Raji (cell line): ENCODE results near the gene PPDPF.

Source experiments
- POLR2A ChIP-seq: IDR thresholded peaks from 2 replicates; pipeline ENCODE4 v1.6.1; 2011; ENCODE audit warnings: low read depth, low read length, control low read depth; ENCODE audit not compliant: insufficient read depth

The PPDPF gene

DNA sequence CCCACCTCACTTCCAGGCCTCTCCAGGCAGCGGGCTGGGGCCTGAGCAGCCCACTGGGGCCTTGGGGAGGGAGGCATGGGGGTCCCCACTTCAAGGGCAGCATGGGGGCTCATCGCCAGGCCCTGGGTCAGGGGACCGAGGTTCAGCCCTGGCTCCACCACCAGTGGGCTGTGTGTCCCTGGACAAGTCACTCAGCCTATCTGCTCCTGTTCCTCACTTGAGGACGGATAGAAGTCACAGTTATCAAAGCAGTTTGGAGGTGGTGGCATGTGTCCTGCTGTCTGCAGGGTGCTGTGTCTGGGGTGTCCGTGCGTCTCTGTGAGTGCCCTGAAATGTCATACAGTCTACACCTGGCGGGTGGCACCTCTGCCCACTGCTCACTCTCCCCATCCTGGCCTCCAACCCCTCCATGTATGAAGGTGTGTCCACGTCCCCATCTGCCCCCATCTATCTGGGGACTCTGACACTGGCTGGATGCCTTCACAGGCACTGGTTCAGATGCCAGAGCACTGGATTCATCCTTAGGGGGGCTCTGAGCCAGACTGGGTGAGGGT is 25.3 kb upstream of the PPDPF start:
- TF ChIP-seq POLR2A = no peak

DNA sequence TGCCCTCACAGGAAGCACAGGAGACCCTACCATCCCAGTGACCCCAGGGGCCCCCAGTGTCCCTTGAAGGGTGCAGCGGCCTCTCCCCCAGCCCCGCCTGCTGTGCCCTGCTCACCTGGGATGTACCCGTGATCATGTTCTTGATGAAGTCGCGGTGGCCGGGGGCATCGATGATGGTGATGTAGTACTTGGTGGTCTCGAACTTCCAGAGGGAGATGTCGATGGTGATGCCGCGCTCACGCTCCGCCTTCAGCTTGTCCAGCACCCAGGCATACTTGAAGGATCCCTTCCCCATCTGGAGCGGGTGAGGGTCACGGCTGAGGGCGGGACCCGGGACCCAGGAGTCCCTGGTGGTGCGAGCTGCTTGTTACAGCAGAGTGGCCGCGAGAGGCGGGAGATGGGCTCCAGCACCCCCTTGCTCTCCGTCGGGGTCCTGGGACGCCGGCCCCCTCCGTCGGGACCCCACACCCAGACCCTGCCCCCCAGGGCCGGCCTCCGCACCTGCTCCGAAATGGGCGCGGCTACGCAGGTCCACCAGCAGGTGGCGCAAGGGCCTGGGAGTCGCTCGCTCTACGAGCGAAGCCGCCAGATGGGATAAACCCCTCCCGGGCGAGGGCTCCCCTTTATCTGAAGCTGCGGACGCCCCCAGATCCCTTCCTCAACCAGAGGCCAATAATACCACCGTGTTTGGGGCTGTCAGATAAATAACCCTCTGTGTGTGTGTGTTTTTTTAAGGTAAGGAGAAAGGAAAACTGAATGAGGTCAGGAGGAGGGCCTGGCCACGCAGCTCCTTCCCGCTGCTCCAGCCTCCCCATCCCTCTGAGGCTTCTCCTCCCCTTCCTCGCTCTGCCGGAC is 24.6 kb upstream of the PPDPF start:
- TF ChIP-seq POLR2A = no peak

DNA sequence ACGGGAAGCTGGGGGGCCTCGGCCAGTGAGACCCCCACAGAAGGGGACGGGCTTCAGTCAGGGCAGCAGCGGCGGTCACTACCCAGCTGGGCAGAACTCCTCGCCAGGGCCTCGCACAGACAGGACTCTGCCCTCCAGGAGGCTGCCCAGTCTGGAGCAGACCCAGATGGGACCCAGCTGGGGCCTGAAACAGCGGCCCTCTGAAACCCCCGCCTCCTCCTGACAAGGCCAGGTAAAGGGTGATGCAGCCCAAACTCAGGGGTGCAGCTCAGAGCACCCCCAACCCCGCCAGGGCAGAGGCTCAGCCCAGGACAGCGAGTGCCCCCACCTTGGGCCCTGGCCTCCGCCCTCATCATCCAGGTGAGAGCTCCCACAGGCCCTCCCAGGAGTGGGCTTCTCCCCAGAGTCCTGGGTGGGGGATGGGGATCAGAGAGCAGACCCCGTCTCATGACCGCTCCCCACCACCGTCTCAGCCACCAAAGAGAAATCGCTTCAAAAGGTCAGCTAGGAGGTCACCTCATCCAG is 23.9 kb upstream of the PPDPF start:
- no peak for TF ChIP-seq POLR2A

DNA sequence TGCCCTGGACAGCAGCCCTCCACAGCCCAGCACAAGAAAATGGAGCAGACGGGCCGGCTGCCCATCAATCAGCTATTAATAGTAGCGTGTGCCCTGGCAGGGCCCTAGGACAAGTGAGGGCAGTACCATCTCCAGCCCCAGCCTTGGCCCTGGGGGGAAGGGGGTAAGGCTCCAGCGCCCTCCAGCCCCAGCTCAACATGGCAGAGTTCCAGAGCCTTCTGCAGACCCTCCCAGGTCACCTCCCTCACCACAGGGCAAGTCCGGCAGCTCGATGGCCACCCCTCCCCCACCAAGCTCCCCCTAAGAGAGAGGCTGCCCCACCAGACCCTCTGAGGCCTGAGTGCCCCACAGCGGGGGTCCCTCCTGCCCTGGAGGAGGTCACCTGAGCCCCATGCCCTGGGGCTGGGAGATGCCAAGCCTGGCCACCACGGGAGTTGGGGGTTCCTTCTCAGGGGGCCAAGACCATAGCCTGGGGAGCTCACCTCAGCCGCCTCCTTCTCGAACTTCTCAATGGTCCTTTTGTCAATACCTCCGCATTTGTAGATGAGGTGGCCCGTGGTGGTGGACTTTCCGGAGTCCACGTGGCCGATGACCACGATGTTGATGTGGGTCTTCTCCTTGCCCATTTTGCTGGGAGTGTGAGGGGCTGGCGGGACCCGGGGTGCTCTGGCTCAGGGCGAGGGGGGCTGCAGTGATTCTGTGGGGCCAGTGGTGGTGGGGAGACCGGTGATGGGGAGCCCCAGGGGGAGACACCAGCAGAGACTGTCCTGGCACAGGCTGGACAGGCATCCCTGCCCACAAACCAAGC is 23.2 kb upstream of the PPDPF start:
- TF ChIP-seq POLR2A = no peak

DNA sequence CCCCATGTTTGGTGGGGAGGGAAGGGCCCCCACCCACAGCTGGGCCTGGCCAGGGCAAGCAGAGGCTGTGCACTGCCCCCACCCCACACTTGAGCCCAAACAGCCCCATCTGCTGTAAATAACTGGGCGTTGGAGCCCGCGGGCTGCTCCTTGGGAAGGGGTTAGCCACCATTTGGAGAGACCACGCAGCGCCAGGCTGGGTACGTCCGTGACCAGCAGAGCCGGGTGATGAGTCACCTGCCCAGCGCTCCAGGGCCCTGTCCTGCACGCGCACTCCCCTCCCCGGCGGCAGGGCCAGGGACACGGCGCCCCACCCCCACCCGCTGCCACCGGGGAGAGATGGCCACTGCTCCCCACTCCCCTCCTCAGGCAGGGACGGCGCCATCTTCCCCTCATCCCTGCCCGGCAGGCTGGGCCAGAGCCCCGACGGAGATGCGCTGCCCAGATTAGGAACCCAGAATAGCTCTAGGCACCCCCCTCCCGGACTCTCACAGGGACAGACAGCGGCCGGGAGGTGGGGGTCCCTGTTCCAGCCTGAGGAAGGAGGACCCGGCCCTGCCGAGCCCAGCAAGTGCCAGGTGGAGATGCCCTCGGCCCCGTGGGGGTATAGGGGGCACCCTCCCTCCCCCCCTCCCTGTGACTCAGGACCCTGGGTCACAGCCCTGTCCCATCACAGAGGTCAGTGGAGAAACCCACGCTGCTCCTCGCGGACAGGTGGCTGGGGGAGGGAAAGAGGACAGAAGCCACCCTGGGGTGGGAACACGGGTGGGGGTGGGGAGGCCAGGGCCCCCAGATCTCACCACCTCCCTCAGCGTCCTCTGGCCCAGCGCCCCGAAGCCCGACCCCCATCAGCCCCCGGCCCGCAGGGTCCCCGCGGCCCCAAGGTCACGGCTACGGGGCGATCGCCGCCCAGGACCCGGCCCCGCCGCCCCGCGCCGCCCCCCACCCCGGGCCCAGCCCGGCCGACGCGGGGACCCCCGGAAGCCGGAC is 22.3 kb upstream of the PPDPF start:
- no peak for TF ChIP-seq POLR2A

DNA sequence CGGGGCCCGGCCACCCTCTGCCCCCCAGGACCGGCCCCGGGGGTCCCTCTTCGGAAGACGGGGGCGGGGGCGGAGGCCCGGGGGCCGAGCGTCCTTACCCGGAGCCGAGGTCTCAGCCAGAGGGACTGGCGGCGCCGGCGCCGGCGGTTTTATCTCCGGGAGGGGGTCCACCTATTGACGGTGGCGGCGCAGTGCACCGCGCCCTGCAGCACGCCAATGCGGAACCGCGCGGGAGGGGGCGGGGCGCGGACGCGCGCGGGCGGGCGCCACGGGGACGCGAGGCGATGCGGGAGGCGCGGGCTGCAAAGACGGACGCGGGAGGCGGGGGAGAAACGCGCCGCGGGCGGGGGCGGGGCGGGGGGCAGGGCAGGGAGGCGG is 21.6 kb upstream of the PPDPF start, which contains the start of gene EEF1A2:
Gene EEF1A2, minus strand, starts transcription at position 124 of the 378 bp plus-strand sequence. CDS start 1,320 bp downstream, outside the sequence.
- no peak for TF ChIP-seq POLR2A

DNA sequence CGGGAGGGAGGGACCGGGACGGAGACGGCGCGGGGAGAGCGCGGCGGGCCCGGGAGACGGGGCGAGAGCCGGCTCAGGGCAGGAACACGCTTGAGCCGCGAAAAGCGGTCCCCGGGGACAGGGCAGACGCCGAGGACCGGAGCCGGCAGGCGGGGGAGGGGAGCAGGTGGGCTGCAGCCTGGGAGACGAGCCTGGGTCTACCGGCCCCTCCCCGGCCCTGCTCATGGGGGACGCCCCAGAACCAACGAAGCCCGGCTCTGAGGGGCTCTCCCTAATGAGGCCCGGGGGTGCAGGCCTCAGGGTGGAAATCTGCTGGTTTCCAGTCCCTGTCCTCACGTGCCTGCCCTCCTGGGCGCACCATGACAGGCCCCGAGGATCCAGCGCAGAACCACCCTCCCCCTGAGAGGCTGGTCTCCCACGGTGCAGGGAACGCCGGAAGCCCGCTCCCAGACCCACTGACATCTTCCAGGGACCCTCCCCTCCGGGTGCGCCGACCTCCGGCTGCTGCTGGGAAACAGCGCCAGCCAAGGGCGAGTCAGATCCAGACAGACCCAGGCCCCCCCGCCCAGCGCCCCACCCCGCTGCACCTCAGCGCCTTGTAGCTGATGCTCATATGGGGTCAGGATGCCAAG is 21.1 kb upstream of the PPDPF start:
- no peak for TF ChIP-seq POLR2A

DNA sequence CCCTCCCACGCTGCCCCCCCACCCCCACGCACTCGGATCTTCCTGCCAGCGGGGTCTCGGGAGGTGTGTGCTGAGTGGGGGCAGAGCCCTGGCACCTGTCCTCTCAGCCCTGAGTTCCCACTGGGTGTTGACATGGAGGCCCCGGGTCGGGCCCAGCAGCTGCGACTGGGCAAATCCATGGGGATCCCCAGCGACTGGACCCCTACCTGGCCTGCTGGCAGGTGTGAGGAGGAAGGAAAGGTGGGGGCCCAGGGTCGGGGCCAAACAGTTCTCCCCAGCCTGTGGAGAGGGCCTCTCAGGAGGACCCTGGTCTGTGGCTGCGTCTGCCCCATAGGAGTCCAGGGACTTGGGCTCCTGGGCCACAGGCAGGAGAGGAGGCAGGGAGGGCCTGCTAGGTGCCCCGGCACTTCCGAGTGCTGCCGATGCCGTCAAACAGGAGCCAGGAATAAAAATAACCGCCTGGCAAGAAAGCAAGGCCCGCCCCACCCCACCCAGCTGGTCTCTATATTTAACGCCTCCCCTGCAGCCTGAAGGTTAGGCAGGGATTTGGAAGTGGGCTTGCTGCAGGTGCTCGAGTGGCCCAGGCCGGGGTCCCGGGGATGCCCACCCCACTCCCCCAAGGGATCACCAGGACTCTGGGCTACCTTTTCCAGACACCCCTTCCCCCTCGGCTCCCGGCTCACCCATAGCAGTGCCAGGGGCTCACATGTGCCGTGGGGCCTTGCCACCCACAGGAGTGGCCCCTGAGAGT is 20.2 kb upstream of the PPDPF start:
- no peak for TF ChIP-seq POLR2A

DNA sequence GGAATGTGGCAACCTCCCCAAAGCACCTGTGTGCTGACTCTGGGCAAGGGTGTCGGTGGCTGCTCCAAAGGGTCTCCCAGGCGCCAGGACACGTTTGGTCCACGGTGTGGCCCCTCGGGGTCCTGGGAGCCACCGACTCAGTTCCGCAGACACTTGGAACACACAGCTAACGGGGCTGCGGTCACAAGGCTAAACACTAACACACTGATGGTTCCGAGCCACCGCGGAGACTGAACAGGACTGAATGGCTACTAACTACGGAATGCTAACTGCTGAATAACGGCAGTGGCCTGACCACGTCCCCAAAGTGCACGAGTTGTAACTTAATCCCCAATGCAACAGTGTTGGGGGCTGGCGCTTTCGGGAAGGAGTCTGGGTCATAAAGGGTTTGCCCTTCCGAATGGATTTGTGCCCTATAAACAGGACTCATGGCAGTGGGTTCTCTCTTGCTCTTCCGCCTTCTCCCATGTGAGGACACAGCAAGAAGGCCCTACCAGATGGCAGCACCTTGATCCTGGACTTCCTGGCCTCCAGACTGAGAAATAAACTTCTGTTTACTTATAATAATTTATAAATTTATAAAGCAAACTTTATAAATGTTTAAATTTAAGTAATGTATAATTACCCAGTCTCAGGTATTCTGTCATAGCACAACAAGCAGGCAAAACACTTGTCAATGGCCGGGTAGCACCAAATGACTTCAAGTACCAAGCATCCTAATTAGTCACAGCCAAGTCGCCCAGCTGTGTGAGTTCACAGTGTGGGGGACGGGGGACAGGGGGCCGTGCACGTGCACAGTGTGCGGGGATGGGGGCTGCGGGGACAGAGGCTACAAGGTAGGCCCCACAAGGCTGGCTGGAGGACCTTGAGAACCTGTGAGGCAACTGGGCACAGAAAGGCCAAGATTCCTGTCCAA is 19.4 kb upstream of the PPDPF start:
- no peak for TF ChIP-seq POLR2A

DNA sequence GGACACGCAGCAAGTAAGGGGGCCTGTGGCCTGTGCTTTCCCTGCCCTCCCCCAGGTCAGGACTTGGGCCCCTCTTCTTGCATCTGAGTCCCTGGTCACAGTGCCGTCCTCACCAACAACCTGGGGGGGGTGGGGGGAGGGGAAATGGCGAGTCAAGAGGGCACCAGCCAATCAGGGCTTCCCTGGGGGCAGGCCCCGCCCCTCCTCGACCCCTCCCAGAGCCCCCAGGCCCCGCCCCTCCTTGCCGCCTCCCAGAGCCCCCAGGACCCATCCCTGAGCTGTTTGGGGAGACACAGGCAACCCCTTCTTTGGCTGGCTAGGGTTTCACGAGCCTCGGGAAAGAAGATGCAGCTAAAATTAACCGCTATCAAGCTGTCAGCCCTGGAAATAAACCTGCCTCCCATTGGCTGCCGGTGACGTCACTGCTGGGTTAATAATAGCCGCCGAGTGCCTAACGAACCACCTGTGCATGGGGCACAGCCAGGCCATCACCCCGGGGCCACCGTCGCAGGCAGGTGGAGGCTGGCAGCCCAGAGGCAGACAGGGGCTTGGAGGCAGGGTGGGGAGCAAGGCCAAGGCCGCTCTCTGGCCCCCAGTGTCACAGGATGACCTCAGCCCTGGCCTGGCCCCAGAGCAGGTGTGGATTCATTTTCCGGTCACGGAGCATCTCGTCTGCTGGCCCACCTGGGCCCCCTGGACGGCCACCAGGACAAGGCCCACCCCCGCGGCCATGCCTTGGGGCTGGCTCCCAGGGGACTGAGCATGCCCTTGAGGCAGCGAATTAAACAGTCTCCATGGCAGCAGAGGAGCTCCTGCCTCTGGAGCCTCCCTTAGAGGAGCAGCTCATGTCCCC is 18.5 kb upstream of the PPDPF start:
- no peak for TF ChIP-seq POLR2A

DNA sequence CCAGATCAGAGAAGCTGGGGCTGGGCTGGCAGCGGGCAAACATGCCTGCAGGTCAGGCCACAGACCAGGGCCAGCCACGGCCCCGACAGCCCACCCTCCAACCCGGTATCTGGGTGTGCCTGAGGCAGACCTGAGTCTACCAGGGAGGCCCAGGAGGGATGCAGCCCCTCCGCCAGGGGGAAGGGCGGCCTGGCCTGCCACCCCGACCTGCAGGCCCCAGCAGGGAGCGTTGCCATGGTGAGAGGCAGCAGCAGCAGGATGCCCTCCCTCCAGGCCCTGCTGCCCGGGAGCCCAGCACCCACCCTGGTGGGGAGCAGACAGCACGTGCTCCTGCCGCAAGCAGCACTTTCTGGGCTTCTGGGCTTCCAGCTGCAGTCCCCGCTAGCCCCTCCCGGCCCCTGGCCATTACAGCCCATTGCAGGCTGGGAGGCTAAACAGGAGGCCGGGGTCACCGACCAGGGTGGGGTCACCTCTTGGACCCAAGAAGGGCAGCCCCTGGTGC is 17.8 kb upstream of the PPDPF start:
- TF ChIP-seq POLR2A = no peak
